GM19463 (cell line): ENCODE data around the gene SFMBT1.
A peak's percentile ranks its signal among the peaks of the same experiment; 100 is the strongest.

Source experiments
- ATAC-seq: cut with Tn5 transposase; IDR thresholded peaks from one replicate; pipeline ENCODE4 v1.9.1; 2021; ENCODE audit warnings: mild to moderate bottlenecking, moderate library complexity; ENCODE audit not compliant: unreplicated experiment

SFMBT1 gene

DNA sequence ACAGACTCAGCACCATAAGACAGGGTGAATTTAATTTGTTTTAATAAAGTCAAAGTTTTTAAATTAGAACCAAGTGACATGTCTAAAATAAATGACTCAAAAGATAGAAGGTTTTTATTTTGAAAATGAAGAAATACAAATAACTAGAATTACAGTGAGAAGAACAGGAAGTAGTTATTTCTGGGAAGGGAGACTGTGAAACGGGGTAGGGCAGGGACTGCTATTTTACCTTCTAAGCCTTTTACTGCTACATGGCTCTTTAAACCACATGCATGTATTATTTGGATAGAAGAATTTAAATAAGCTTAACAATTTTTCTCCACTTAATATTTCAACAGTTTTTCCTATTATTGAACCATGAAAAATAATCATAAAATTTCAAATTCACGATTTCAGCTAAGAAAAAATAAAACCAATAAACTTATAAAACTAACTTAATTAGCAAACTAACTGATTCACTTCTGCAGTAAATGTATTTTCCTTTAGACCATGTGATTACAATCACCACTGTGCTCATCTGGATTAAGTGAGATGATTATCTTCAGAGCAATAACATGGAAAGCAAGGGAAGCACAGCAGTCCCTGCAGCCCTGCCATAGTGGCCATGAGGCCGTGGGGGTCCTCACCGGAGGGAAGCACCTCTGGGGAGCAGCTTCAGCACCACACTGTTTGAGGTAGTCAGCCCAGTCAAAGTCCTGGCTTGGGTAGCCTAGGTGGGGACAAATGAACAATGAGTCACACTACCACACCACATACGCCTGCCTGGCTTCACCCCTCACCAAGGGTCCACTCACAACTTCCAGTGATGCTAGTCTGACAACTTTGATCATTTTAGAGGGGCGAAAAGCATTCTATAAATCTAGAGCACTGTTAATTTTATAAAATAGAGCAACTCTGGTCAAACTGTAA is 120.2 kb downstream of the SFMBT1 start:
- no peak for ATAC-seq

DNA sequence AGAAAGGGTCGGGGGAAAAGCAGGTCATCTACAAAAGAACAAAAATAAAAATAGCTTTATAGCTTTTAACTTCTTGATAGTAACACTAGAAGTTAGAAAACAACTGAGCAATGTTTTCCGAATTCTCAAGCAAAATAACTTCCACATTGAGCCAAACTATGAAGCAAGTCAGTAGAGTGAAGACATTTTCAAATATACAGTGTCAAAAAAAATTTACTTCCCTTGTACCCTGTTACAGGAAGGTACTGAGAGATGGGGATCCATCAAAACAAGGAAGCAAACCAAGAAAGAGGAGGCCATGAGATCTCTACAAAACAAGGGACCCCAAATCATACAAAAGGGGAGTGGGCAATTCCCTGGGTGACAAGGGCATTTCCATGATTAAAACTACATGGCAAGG is 121.9 kb downstream of the SFMBT1 start:
- ATAC-seq: no peak

DNA sequence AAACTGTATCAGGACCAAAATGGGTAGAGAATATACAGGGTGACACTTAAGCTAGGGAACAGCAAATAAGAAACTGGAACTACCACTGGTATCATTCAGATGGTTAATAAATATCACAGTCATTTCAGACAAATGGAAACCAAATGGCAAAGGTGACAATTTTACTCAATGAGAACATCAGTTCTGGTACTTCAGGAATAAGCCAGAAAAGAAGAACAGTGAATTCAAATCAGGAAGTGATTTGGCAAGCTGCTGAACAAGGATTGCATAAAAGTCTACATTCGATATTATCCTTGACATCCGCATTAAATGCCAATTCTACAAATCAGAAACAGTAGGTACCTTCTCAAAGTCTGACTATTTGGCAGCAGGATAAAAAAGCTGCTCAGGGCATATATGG is 125.0 kb downstream of the SFMBT1 start:
- ATAC-seq: no peak

GRCh38 chr3:52917044-52917443 is 128.8 kb downstream of the SFMBT1 start:
- no peak for ATAC-seq

DNA sequence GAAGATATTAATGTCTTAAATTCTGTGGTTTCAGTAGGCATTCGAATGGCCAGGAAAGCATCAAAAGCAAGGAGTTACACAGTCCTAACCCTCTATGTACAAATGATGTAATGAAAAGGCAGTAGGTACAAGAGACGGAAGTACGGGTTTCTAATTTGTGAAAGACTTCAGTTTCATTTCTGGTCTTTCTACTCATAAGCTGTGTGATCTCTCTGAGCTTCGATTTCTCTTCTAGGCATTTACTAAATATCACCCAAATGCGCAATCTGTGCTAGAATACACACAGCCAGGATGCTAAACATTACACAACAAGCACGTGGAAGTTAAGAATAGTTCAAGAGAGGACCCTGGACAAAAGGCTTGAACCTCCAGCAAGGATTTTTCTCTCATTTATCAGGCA is 130.6 kb downstream of the SFMBT1 start:
- no peak for ATAC-seq

- no peak for ATAC-seq
Observed at GRCh38 chr3:52912885-52913731, 132.8 kb downstream of the SFMBT1 start.

DNA sequence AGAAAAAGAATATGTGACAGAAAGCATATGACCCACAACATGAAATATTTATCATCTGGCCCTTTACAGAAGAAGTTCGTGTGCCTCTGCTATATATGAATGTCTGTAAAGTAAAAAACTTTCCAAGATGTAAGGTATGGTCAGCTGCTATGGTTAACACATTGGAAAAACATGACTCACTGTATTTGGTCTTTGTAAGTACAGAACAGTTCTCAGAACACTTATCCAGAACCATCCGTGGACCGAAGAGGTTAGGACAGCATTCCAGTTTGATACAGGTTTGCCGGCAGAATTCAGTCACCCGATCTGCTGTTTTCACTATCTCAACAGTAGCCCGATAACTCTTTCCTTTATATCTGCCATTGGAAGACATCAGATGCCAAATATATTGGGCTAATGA is 135.1 kb downstream of the SFMBT1 start:
- ATAC-seq: no peak

GRCh38 chr3:52907497-52907896 is 138.4 kb downstream of the SFMBT1 start:
- ATAC-seq: no peak

DNA sequence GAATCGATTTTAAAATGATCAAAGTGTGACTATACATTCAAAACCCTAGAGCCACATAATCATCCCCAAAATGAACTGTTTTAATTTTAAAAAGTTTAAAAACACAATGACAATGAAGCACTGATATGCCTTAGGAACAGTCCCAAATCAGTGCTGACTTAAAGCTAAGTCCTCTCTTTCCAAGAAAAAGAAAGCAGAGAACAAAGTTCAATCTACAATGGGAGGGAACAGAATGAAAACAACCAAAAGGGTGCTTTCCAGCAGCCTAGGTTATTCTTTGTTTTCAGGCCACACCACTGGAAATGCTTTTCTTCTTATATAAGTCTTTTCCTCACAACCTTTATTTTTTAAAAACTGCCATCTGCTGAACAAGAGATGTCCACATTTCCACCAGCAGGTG is 141.3 kb downstream of the SFMBT1 start:
- ATAC-seq: no peak

- no peak for ATAC-seq
Observed at GRCh38 chr3:52904000-52904399, 141.9 kb downstream of the SFMBT1 start.

DNA sequence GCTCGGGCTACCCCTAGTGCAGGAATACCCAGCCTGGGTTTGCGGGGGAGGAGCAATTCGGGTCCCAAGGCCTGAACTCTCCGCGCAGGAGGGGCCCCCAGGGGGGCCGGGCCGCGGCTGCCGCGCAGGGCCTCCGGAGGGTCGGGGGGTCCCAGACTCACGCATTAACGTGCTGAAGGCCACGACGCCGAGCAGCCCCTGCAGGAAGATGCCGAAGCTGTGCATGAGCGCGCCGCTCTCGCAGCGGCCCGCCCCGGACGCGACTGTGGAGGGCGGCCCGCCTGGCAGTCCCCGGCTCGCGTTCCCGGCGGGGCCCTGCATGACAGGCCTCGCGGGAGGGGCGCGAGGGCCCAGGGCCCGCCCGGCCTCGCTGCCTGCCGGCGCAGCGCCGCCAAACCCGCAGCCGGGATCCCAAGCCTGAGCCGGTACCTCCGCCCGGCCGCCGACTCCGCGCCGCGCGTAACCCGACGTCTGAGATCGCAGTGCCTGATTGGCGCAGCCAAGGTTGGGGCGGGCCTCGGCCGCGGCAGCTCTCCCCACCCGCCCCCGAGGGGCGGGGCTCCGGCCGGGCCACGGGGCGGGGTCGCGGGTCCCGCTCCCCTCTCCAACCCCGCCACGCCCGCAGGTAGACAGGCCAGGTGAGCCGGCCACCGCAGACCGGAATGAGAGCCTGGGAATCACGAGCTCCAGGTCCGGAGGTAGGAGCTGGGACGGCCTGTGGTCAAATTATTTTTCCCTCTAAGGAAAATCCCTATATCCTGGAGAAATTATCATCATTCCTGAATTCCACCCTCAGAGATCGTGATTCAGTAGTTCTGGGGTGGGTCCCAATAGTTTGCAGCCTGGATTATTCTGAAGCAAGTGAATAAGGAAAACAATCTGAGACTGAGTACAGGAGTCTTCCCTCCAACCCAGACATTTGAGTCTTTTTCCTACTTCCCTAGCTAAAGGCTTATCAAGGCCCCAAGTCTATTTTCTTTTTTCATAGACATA is 148.4 kb downstream of the SFMBT1 start, which contains the start of gene STIMATE:
TSS of gene STIMATE (minus strand) at position 419 of the 993 bp plus-strand sequence. CDS start at position 321, 98 bp downstream.
- peak; percentile 95 for ATAC-seq

GRCh38 chr3:52896613-52897012 is 149.3 kb downstream of the SFMBT1 start:
- no peak for ATAC-seq

DNA sequence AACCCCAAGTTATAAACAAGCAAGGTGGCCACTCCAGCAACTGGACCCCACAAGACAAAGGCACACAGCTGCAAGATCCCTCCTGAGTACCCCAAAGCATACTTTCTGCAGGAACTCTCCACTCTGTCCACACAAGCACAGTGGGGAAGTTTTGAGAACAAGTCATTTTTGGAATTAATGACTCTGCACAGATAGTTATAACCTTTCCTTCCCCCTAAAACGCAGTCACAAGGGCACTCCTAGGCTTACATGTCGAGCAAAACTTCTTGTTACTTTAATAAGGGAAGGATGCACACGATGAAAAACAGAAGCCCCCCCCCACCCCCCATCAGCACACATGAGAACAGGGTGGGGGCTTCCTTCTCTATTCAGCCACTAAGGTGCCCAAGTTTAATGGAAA is 149.7 kb downstream of the SFMBT1 start:
- no peak for ATAC-seq

DNA sequence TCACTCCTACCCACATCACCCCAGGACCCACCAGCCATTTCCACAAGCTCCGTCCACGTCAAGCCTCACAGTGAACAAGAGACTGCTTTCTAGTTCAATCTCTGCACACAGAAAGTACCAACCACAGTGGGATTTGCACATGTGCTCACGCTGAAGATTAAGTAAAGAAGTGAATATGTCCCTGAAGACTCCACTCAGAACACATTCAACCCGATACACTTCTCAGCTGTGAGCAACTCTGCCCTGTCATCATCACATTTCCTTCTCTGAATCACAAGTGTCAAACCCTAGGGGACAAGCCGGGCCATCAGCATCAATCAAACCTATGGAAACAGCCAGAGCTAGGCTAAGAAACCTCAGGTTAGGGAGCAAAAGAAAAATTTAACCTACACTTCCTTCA is 150.5 kb downstream of the SFMBT1 start:
- ATAC-seq: no peak

- no peak for ATAC-seq
Observed at GRCh38 chr3:52894756-52895155, 151.1 kb downstream of the SFMBT1 start.

GRCh38 chr3:52893723-52894122 is 152.2 kb downstream of the SFMBT1 start:
- ATAC-seq: no peak

DNA sequence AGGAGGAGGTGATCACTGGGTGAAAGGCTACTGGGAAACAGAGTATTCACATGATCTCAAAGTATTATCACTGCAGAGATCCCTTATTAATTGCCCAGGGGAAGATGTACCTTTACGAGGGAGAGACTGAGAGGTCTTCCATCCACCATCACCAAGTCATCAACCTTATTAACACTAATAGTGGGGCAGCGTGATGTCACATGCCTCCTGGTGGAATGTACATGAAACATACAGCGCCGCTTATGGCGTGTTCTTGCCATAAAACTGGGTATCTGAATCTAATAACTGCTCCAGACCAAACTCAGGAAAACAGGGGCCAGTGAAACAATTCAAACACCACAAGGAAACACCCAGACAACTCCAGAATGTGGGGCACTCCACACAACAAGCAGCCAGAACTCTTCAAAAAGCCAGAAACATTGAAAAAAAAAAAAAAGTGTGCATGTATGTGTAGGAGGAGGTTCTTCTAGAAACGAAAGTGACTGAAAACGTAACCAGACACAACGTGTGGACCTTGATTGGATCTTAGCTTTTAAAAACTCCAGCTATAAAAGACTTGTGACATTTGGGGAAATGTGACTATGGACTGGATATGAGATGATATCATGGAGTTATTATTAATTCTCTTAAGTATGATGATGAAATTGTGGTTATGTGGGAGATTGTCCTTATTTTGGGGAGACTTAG is 153.1 kb downstream of the SFMBT1 start:
- no peak for ATAC-seq

DNA sequence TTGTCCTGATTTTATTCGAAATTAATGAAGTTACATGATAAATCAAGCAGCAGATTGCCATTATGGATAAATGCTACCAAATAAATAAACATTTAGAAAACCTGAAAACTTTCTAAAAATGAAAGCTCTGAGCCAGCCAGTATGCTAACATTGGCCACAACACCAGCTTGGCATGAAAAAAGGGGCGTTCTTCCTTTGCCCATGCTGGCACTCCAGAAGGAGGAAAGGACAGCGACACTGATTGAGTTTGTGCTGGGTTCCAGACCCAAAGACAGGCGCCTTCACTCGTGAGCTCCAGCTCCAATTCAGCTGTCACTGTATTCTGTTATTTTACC is 153.6 kb downstream of the SFMBT1 start:
- no peak for ATAC-seq

- no peak for ATAC-seq
Observed at GRCh38 chr3:52891615-52892081, 154.2 kb downstream of the SFMBT1 start.

DNA sequence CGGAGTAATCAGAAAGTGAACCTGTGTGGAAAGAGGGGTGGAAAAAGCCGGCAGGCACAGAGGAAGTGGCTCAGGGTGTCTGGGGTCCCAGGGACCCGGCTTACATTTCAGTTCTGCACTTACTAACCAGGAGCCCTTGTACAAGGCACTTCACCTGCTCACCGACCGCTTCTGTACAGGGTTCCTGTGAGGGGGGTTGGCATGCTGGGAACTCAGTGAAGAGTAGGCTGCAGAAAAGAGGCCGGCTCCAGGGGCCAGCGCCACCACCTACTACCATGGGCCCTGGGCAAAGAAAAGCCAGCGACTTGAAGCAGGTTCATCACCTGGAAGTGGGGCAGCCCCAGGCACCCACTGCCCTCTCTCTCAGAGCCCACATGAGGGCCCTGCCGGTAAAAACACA is 154.7 kb downstream of the SFMBT1 start:
- no peak for ATAC-seq
